Cardiac fibroblast (primary cell): ENCODE results near the gene ZNF211.

Source experiments
- DNase-seq, 2 donors: peaks; one replicate each; pipeline versions ENCODE4 v3.0.0 to v3.0.0-alpha.2; 2010; ENCODE audit warnings: low read depth in 2 of 2
- H3K4me3 ChIP-seq, 2 donors: replicated peaks in 1 of 2; 1 replicate in 1 of 2; 2 replicates in 1 of 2; pipeline ENCODE4 v1.5.1; 2011; ENCODE audit warnings: low read depth in 2 of 2, low read length in 2 of 2, mild to moderate bottlenecking in 2 of 2, moderate library complexity in 1 of 2
- TF ChIP-seq, protein P1 (sequence below): IDR thresholded peaks from one replicate; pipeline ENCODE4 v1.5.1; 2011; ENCODE audit warnings: low read depth, mild to moderate bottlenecking, low read length, inconsistent platforms

Gene ZNF211

DNA sequence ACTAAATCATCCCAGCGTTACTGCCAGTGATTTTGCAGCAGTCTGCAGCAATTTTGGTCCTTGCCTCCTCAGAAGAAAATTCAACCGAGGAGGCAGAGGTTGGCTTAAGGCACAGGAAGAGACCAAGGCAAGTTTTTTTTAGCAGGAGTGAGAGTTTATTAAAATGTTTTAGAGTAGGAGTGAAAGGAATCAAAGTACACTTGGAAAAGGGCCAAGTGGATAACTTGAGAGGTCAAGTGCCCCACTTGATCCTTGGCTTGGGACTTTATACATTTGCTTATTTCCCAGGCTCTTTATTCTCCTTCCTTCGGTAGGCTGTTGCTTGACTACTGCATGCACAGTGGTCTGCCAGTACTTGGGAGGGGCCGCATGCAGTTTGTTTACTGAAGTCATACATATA lies 21.9 kb upstream of the ZNF211 start:
- TF ChIP-seq, protein P1, sequence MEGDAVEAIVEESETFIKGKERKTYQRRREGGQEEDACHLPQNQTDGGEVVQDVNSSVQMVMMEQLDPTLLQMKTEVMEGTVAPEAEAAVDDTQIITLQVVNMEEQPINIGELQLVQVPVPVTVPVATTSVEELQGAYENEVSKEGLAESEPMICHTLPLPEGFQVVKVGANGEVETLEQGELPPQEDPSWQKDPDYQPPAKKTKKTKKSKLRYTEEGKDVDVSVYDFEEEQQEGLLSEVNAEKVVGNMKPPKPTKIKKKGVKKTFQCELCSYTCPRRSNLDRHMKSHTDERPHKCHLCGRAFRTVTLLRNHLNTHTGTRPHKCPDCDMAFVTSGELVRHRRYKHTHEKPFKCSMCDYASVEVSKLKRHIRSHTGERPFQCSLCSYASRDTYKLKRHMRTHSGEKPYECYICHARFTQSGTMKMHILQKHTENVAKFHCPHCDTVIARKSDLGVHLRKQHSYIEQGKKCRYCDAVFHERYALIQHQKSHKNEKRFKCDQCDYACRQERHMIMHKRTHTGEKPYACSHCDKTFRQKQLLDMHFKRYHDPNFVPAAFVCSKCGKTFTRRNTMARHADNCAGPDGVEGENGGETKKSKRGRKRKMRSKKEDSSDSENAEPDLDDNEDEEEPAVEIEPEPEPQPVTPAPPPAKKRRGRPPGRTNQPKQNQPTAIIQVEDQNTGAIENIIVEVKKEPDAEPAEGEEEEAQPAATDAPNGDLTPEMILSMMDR, result no peak
- no peak for DNase-seq
- no peak overlapping the region for H3K4me3 ChIP-seq

DNA sequence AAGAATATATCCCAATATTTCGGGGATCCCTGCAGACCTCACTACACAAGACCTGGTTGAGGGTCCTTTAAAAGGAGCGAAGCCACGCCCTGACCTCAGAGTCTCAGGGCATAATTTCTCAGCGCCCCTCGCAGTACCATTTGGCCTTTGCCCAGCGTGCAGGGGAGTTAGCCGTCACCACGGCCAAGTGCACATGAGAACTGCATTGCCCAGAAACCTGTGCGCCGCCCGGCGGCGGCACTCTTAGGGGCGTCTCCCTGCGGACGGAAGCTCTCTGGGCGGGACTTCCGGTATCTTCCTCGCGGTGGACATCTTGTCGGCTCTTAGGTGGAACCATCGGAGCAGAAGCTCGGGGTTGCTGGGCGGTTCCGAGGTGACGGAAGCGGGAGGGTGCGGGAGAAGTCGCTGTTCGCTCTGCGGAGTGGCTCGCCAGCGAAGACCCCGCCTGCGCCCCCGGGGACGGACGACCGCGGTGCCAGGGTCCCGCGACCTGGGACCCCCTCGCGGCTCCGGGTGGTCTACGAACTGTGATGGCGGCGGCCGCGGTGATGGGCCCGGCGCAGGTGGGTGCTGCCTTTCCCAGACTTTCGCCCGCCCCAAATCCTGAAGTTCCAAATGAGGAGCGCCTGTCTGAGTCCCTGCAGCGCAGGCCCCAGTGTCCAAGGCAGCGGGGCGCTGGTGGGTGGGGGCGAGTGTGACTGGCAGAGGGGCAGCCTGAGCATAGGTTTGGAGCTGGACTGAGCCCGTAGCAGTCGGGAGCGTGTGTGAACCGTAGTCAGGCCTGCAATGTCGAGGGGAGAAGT lies 18.8 kb upstream of the ZNF211 start, which contains the start of gene ZNF134:
ZNF134 (plus strand) TSS at position 302 of the 803 bp plus-strand sequence. CDS start 5,227 bp downstream, outside the sequence.
- DNase-seq, result peak; percentile 89 to 91
- H3K4me3 ChIP-seq, result peak within 1 kb of the TSS; percentile 92 to 98
- TF ChIP-seq, protein P1, result peak; percentile 64

DNA sequence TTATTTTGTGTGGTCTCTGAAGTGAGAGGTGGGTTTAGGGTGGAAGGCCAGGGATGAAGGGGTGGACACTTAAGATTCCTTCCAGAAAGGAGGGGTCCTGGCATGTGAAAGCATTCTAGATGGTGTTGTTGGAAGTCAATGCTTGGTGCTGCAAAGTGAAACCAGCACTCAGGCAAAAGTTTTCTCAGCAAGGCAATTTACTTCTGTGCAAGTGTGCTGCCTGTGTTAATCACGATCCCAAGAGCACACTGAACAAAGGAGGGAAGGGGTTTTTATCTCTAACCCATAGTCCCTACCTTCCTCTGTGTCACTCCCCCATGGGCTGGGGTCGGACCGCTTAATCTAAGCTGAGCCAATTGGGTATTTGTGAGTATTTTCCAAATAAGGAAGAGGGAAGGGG lies 17.6 kb upstream of the ZNF211 start:
- H3K4me3 ChIP-seq, result peak overlapping the region; percentile 92 to 98
- peak in 1 of 2 donors; percentile 12 for DNase-seq
- TF ChIP-seq, protein P1, result no peak

DNA sequence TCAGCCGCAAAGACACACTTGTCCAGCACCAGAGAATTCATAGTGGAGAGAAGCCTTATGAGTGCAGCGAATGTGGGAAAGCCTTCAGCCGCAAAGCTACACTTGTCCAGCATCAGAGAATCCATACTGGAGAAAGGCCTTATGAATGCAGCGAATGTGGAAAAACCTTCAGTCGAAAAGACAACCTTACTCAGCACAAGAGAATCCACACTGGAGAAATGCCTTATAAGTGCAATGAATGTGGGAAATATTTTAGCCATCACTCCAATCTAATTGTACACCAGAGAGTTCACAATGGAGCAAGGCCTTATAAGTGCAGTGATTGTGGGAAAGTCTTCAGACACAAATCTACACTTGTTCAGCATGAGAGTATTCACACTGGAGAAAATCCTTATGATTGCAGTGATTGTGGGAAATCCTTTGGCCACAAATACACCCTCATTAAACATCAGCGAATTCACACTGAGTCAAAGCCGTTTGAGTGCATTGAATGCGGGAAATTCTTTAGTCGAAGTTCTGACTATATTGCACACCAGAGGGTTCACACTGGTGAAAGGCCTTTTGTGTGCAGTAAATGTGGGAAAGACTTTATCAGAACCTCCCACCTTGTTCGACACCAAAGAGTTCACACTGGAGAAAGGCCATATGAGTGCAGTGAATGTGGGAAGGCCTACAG lies 12.2 kb upstream of the ZNF211 start:
- TF ChIP-seq, protein P1, result no peak
- peak; percentile 15 to 34 for DNase-seq
- H3K4me3 ChIP-seq, result no peak overlapping the region

DNA sequence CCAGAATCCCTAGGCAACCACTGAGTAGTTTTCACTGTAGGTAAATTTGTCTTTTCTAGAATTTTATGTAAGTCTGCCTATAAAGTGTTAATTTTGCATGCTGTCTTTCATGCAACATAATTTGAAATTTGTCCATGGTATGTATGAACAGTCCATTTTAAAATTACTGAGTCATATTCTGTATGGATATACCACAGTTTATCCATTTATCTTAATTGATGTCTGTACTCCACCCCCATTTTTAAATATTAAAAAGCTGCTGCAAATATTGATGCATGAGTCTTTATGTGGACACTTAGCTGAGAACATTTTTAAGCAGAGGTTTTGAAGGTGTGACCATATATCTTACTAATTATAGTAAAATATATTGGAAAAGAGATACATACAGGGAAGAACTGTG lies 9.9 kb upstream of the ZNF211 start:
- no peak for DNase-seq
- no peak overlapping the region for H3K4me3 ChIP-seq
- TF ChIP-seq, protein P1, result no peak

DNA sequence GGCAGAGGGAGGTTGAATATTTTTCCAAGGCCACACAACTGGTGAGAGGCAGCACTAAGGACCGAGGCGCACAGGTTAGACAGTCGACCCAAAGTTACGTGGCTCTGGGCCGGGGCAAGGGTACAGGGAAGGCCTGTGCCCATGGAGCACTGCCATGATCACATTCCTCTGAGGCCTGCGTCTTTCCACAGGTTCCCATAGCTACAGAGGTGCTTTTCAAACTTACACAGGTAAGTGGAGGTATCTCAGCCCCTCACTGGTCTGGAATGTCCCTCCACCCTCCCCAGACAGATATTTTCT lies 814 bp downstream of the ZNF211 start:
- DNase-seq, result no peak
- H3K4me3 ChIP-seq, result peak overlapping the region; percentile 64 to 87
- TF ChIP-seq, protein P1, result no peak
